Liver (tissue), 3 donors: Measurements from ENCODE around the gene ZNFX1.

Source experiments
- EGR1 ChIP-seq, 2 donors: IDR thresholded peaks; 2 replicates each; pipeline ENCODE4 v1.6.1; 2016 to 2018; ENCODE audit warnings: antibody characterized with exemption in 2 of 2, low read depth in 2 of 2
- FOXA1 ChIP-seq: IDR thresholded peaks from 2 replicates; pipeline ENCODE4 v1.6.1; 2016; ENCODE audit warnings: antibody characterized with exemption
- GABPA ChIP-seq, 2 donors: IDR thresholded peaks in 1 of 2; conservative IDR thresholded peaks in 1 of 2; 2 replicates each; pipeline ENCODE4 v1.6.1; 2016; ENCODE audit warnings: antibody characterized with exemption in 2 of 2, mild to moderate bottlenecking in 1 of 2, moderate library complexity in 1 of 2
- RAD21 ChIP-seq, 2 donors: IDR thresholded peaks; 2 replicates each; pipeline ENCODE4 v1.6.1; 2016; ENCODE audit warnings: antibody characterized with exemption in 2 of 2, mild to moderate bottlenecking in 2 of 2
- TAF1 ChIP-seq: conservative IDR thresholded peaks from 2 replicates; pipeline ENCODE4 v1.6.1; 2016; ENCODE audit warnings: antibody characterized with exemption, mild to moderate bottlenecking
- YY1 ChIP-seq: IDR thresholded peaks from 2 replicates; pipeline ENCODE4 v1.6.1; 2016; ENCODE audit warnings: antibody characterized with exemption, mild to moderate bottlenecking
- TF ChIP-seq, protein P1 (sequence below): fragments of 150-350 bp; IDR thresholded peaks from 2 replicates; pipeline ENCODE4 v1.5.1; 2017; ENCODE audit warnings: improper control_type of control experiment, low read depth, low read length; ENCODE audit not compliant: missing input control
- TF ChIP-seq, protein P2 (sequence below): IDR thresholded peaks from 2 replicates; pipeline ENCODE4 v1.6.1; 2016; ENCODE audit warnings: antibody characterized with exemption
- TF ChIP-seq, protein P3 (sequence below): IDR thresholded peaks from 2 replicates; pipeline ENCODE4 v1.6.1; 2016; ENCODE audit warnings: antibody characterized with exemption
- donor health status: healthy.
- donor health status: healthy.

DNA sequence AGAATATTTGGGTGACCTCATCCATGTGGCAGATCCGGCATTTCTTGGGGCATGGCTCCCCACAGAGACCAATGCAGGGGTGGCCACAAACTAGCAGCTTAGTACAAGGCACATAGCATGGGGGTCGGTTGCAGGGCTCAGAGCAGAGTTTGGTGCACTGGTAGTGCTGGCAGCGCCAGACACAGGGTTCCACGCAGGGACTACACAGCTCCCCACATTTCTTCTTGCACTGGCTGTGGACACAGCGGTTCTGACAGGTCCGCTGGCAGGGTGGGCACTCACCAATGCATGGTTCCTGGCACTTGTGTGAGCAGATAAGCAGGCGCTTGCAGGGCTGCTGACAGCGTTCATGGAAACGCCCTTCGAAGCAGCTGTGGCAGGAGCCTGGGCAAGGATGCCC lies 29.6 kb downstream of the ZNFX1 start:
- TF ChIP-seq FOXA1, result no peak
- TF ChIP-seq EGR1 (IDR thresholded peaks at IDR 0.05; ENCODE audit: low read depth in 2 of 2), result no peak
- TF ChIP-seq, protein P1, sequence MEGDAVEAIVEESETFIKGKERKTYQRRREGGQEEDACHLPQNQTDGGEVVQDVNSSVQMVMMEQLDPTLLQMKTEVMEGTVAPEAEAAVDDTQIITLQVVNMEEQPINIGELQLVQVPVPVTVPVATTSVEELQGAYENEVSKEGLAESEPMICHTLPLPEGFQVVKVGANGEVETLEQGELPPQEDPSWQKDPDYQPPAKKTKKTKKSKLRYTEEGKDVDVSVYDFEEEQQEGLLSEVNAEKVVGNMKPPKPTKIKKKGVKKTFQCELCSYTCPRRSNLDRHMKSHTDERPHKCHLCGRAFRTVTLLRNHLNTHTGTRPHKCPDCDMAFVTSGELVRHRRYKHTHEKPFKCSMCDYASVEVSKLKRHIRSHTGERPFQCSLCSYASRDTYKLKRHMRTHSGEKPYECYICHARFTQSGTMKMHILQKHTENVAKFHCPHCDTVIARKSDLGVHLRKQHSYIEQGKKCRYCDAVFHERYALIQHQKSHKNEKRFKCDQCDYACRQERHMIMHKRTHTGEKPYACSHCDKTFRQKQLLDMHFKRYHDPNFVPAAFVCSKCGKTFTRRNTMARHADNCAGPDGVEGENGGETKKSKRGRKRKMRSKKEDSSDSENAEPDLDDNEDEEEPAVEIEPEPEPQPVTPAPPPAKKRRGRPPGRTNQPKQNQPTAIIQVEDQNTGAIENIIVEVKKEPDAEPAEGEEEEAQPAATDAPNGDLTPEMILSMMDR, result no peak
- TF ChIP-seq TAF1, result no peak
- TF ChIP-seq, protein P2, sequence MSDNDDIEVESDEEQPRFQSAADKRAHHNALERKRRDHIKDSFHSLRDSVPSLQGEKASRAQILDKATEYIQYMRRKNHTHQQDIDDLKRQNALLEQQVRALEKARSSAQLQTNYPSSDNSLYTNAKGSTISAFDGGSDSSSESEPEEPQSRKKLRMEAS, result no peak
- TF ChIP-seq, protein P3, sequence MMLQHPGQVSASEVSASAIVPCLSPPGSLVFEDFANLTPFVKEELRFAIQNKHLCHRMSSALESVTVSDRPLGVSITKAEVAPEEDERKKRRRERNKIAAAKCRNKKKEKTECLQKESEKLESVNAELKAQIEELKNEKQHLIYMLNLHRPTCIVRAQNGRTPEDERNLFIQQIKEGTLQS, result no peak
- no peak for TF ChIP-seq YY1
- TF ChIP-seq GABPA (IDR thresholded peaks at IDR 0.05 in 1 of 2, conservative IDR thresholded peaks at IDR 0.05 in 1 of 2), result no peak
- TF ChIP-seq RAD21 (IDR thresholded peaks at IDR 0.05), result no peak
